ENCODE results near the gene IGHMBP2.

Gene IGHMBP2

GRCh38 chr11:68939583-68940555, 36.2 kb downstream of the IGHMBP2 start:
- DNase-seq (ENCODE audit: low spot score): no peak

GRCh38 chr11:68940651-68941323, 37.1 kb downstream of the IGHMBP2 start:
- no peak for DNase-seq (ENCODE audit: low spot score)

GRCh38 chr11:68941324-68942094, 37.8 kb downstream of the IGHMBP2 start:
- DNase-seq (ENCODE audit: low spot score): no peak

GRCh38 chr11:68942095-68942620, 38.5 kb downstream of the IGHMBP2 start:
- DNase-seq (ENCODE audit: low spot score): no peak

- DNase-seq (ENCODE audit: low spot score): no peak
Observed at GRCh38 chr11:68942751-68943271, 39.1 kb downstream of the IGHMBP2 start.

- no peak for DNase-seq (ENCODE audit: low spot score)
Observed at GRCh38 chr11:68946416-68947090, 42.9 kb downstream of the IGHMBP2 start.

- DNase-seq (ENCODE audit: low spot score): no peak
Observed at GRCh38 chr11:68947151-68947550, 43.5 kb downstream of the IGHMBP2 start.

GRCh38 chr11:68948496-68948895, 44.8 kb downstream of the IGHMBP2 start:
- no peak for DNase-seq (ENCODE audit: low spot score)

GRCh38 chr11:68948935-68949334, 45.2 kb downstream of the IGHMBP2 start:
- DNase-seq (ENCODE audit: low spot score): no peak

- no peak for DNase-seq (ENCODE audit: low spot score)
Observed at GRCh38 chr11:68950270-68950669, 46.6 kb downstream of the IGHMBP2 start.

GRCh38 chr11:68950762-68951161, 47.1 kb downstream of the IGHMBP2 start:
- no peak for DNase-seq (ENCODE audit: low spot score)

- DNase-seq (ENCODE audit: low spot score): no peak
Observed at GRCh38 chr11:68954836-68955606, 51.3 kb downstream of the IGHMBP2 start.

GRCh38 chr11:68955607-68955958, 51.9 kb downstream of the IGHMBP2 start:
- no peak for DNase-seq (ENCODE audit: low spot score)

- no peak for DNase-seq (ENCODE audit: low spot score)
Observed at GRCh38 chr11:68956142-68956541, 52.5 kb downstream of the IGHMBP2 start.

GRCh38 chr11:68956547-68957254, 53.0 kb downstream of the IGHMBP2 start:
- DNase-seq (ENCODE audit: low spot score): no peak

- no peak for DNase-seq (ENCODE audit: low spot score)
Observed at GRCh38 chr11:68958211-68958610, 54.5 kb downstream of the IGHMBP2 start.

GRCh38 chr11:68959465-68960293, 56.0 kb downstream of the IGHMBP2 start:
- no peak for DNase-seq (ENCODE audit: low spot score)

- DNase-seq (ENCODE audit: low spot score): no peak
Observed at GRCh38 chr11:68960294-68961071, 56.8 kb downstream of the IGHMBP2 start.

Data from putamen (tissue), 1 donor.